Stimulated activated CD8-positive, alpha-beta memory T cell treated with anti-CD3 and anti-CD28 coated beads, Interleukin-7, amount 100 ng/mL, for 48 hours (primary cell): ENCODE measurements around the gene ANKS1A.
A peak's percentile ranks its signal among the peaks of the same experiment; 100 is the strongest.

Experiments
- DNase-seq, 2 donors: peaks; one replicate each; pipeline ENCODE4 v3.0.0-alpha.2; 2020; ENCODE audit warnings: low read depth in 1 of 2; ENCODE audit errors: extremely low read depth in 1 of 2

ANKS1A gene

GRCh38 chr6:34957231-34957783 lies 68.3 kb downstream of the ANKS1A start:
- DNase-seq, result no peak

GRCh38 chr6:34958734-34959133 lies 69.7 kb downstream of the ANKS1A start:
- DNase-seq, result no peak

GRCh38 chr6:34959224-34959623 lies 70.2 kb downstream of the ANKS1A start:
- no peak for DNase-seq

DNA sequence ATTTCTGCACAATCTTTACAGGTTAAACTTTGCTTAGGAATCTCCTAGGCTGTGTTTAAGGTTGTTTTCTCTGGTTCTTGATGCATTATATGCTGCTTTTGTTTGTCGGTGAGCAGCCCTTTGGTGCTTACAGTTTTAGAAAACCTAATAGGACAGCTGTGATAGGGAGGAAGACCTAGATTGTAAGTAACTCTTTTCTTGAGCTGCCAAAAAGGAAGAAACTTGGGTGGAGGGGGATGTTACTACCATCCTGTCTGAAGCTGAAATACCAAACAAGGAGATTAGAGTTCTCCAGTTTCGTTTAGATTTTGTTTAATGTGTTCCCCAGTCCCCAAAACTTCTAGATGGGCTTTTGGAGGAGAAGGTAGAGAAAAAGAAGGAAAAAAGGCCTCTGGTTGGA lies 72.0 kb downstream of the ANKS1A start:
- no peak for DNase-seq

- DNase-seq, result no peak
Observed at GRCh38 chr6:34961574-34961973, 72.5 kb downstream of the ANKS1A start.

- DNase-seq, result no peak
Observed at GRCh38 chr6:34964564-34964963, 75.5 kb downstream of the ANKS1A start.

DNA sequence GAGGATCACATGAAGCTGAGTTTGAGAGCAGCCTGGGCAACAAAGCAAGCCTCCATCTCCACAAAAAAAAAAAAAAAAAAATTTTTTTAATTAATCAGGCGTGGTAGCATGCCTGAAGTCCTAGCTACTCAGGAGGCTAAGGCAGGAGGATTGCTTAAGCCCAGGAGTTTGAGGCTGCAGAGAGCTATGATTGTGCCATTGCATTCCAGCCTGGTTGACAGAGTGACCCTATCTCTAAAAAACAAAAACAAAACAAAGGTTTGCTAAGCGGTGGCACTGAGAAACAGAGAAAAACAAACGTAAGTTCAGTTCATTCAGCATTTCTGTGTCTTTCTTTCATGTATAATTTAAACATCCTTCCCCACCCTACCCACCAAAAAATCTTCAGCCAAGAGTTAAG lies 78.4 kb downstream of the ANKS1A start:
- no peak for DNase-seq

DNA sequence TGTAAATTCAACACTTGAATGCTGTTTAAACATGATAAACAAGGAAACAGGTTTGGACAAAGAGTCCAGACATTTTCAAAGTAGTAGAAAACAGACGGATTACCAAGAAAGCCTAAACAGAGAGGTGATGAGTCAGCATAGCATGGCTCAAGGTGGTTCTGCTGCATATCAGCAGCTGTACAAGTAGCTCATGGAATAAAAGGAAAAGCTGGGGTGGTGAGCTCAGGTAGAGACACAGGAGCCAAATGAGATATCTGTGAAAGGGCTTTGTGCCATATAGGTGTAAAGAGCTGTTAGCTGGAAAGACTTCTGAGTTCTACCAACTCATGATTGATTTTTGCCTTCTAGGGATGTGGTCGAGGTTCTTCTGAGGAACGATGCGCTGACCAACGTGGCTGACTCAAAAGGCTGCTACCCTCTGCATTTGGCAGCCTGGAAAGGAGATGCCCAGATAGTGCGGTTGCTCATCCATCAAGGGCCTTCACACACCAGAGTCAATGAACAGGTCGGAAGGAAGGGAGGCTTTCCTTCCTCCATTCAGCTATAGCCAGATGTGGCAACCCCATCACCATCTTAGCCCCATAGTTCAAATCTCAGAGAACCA lies 80.7 kb downstream of the ANKS1A start:
- no peak for DNase-seq

DNA sequence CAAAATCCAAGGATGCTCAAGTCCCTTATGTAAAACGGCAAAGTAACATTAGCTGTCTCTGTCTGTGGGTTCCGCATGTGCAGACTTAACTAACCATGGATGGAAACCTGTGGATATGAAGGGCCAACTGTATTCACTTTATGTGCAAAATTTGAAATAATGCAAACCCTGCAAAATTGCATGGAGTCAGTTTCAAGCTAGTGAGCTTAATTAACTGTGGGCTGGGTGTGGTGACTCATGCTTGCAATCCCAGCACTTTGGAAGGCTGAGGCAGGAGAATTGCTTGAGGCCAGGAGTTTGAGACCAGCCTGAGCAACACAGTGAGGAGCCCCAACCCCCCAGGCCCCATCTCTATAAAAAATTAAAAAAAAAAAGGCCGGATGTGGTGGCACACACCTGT lies 81.4 kb downstream of the ANKS1A start:
- no peak for DNase-seq

- DNase-seq, result no peak
Observed at GRCh38 chr6:34970957-34971356, 81.9 kb downstream of the ANKS1A start.

GRCh38 chr6:34973547-34974248 lies 84.6 kb downstream of the ANKS1A start:
- no peak for DNase-seq

DNA sequence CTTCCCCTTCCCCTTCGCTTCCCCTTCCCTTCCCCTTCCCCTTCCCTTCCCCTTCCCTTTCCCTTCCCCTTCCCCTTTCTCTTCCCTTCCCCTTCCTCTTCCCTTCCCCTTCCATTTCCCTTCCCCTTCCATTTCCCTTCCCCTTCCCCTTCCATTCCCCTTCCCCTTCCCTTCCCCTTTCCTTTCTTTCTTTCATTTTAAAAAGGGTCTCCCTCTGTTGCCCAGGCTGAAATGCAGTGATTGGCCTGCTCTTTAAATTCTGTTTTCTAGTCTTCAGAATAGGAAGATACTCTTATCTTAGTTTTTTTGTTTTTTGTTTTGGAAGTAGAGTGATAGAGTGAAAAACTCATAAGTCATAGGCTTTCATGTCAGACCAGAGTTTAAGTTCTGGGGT lies 85.2 kb downstream of the ANKS1A start:
- DNase-seq, result no peak

- DNase-seq, result no peak
Observed at GRCh38 chr6:34976239-34976638, 87.2 kb downstream of the ANKS1A start.

DNA sequence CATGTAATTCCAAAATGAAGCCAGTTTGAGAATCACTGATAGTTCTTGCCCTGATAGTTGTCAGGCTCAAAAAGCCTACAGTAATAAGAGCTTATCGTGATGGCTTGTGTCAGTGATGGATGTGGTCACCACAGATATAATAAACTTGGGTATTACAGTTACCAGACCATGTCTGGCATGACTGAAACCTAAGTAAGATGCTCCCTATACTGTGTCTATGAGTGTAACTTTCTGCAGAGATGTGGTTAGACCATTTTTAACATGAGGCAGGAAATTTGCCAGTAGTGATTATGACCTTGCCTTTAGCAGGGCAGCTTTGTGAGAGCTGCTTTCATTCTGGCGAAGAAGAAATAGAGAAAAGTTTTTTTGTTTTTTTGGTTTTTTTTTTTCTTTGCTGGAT lies 90.2 kb downstream of the ANKS1A start:
- DNase-seq, result no peak

DNA sequence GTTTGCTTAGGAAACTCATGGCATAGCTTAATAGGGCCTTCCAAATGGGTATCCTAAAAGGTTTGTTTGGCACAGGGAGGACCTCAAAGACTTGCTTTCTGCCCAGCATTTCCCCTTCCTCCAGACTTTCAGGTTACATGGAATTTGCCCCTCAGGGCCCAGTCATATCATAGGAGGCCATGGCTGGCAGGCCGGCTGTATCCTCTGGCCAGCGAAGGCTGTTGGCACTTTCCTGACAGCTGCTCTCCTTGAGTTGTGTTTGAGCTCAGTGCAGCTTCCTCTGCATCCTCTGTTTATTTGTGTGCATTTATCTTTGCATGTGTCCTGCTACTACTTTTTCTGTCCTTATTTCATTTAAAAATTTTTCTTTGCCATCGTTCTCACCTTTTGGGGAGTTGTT lies 90.9 kb downstream of the ANKS1A start:
- no peak for DNase-seq

GRCh38 chr6:34981366-34981765 lies 92.3 kb downstream of the ANKS1A start:
- DNase-seq, result no peak

- DNase-seq, result no peak
Observed at GRCh38 chr6:34981951-34982350, 92.9 kb downstream of the ANKS1A start.

GRCh38 chr6:34982424-34982852 lies 93.4 kb downstream of the ANKS1A start:
- DNase-seq, result no peak

- DNase-seq, result no peak
Observed at GRCh38 chr6:34984416-34984815, 95.4 kb downstream of the ANKS1A start.

DNA sequence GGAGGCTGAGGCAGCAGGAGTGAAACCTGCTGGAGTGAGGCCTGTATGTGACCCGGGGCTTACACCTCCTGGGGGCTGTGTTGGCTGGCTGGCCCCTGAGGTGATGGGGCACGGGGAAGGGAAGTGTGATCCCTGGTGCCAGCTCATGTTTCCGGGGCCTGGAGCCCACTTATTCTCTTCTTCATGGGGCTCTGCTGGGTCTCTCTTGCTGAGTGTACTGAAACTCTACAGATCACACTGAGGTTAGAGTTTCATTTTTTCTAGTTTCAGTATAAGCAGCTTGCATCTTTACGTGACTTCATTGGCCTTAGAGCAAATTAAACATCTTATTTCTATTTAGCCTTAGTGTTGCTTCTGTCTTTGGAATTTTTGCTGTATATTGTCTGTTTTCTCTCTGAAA lies 96.2 kb downstream of the ANKS1A start:
- no peak for DNase-seq

GRCh38 chr6:34986845-34987246 lies 97.8 kb downstream of the ANKS1A start:
- DNase-seq, result peak in 1 of 2 donors; percentile 26

DNA sequence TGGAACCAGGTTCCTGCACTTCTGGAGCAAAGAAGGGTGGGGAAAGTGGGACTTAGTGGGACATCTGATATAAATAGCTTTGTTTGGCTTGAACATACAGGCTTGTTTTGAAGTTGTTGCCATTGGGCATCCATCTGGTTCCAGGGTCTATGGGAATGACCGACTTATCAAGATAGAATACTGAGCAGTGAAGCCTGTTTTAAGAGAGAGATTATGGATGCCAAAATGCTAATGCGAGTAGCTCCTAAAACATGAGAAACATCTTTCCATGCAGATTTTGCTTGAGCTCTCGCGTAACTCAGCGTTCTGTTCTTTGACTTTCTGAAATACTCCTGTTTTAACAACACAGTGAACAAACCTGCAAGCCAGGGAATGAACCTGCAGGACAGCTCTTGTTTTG lies 98.5 kb downstream of the ANKS1A start:
- DNase-seq, result no peak
